Measurements from ENCODE around the gene A4GALT.

Gene A4GALT

GRCh38 chr22:42745118-42745517 lies 24.4 kb upstream of the A4GALT start:
- no peak for TF ChIP-seq CTCF (IDR thresholded peaks at IDR 0.05)

GRCh38 chr22:42743501-42743991 lies 22.9 kb upstream of the A4GALT start:
- no peak for TF ChIP-seq CTCF (IDR thresholded peaks at IDR 0.05)

- no peak for TF ChIP-seq CTCF (IDR thresholded peaks at IDR 0.05)
Measured at GRCh38 chr22:42742940-42743339, 22.3 kb upstream of the A4GALT start.

- TF ChIP-seq CTCF (IDR thresholded peaks at IDR 0.05), result no peak
Measured at GRCh38 chr22:42734406-42734805, 13.7 kb upstream of the A4GALT start.

- no peak for TF ChIP-seq CTCF (IDR thresholded peaks at IDR 0.05)
Measured at GRCh38 chr22:42732081-42732480, 11.4 kb upstream of the A4GALT start.

- no peak for TF ChIP-seq CTCF (IDR thresholded peaks at IDR 0.05)
Measured at GRCh38 chr22:42726811-42727210, 6.1 kb upstream of the A4GALT start.

GRCh38 chr22:42725606-42726355 lies 5.1 kb upstream of the A4GALT start:
- TF ChIP-seq CTCF (IDR thresholded peaks at IDR 0.05), result no peak

Measured in LNCAP (cell line).